DMS153 treated with DMSO at 0.1 percent for 48 hours (cell line): ENCODE data around the gene INHBC.

Experiments used
- DNase-seq: peaks from one replicate; lab custom pipeline; 2025; ENCODE audit not compliant: unreplicated experiment; lab: John Stamatoyannopoulos, UW

INHBC gene

GRCh38 chr12:57452937-57453509 is 18.4 kb downstream of the INHBC start:
- peak; percentile 25 for DNase-seq

DNA sequence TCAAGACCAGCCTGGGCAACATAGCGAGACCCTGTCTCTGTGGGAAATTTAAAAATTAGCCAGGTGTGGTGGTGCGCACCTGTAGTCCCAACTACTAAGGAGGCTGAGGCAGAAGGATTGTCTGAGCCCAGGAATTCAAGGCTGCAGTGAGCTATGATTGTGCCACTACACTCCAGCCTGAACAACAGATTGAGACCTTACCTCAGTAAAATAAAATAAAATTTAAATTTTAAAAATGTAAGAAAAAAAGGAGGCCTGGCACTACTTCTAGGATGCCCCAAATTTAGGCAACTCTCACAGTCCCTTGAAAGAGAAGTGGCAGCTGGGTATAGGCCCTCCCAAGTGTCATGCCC is 19.6 kb downstream of the INHBC start:
- DNase-seq = no peak

DNA sequence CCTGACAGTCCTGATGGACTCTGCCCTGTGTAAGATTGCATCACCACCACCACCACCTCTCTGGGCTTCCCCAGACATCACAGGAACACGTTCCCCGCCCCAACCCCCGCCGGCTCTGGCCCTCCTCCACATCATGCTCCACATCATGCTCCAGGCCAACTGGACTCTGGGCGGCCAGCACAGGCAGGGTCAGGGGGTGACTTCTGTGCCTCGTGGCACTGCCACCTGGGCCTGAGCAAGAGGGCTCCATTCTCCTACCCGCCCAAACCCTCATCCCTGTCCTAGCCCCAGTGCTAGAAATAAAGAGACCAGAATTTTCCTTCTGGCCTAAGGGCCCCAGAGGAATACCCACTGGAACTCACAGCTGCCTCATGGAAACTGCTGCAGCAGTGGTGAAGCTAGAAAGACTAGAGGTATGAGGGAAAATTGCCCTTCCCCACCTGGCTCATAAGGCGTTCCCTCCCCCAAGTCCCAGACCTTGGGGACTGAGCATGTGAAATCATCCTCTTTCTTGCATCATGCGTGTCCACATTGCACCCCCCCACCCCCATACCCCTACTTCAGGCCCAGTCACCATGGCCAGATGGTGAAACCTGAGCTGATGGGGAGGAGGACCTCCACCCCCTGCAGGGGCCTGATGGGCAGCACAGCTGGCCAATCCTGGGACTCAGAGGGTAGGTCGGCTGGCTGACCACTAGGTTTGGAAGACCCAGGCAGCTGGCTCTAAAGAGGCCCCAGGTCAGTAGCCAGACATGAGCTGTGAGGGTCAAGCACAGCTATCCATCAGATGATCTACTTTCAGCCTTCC is 20.2 kb downstream of the INHBC start, which contains the start of gene INHBE:
INHBE (plus strand) TSS at position 742 of the 808 bp plus-strand sequence. CDS start 230 bp downstream, outside the sequence.
- DNase-seq = no peak

DNA sequence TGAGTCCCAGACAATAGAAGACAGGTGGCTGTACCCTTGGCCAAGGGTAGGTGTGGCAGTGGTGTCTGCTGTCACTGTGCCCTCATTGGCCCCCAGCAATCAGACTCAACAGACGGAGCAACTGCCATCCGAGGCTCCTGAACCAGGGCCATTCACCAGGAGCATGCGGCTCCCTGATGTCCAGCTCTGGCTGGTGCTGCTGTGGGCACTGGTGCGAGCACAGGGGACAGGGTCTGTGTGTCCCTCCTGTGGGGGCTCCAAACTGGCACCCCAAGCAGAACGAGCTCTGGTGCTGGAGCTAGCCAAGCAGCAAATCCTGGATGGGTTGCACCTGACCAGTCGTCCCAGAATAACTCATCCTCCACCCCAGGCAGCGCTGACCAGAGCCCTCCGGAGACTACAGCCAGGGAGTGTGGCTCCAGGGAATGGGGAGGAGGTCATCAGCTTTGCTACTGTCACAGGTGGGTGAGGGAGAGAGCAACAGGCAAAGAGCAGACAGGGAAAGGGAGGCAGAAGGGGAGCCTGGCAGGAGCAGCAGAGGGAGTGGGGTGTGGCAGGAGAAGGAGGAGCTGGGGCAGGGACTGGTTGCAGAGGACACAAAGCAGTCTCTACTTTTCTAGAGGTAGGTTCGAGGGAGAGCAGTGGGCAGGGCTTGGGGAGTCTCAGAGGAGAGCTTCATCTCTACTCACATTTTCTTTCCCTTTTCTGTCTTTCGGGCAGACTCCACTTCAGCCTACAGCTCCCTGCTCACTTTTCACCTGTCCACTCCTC is 21.0 kb downstream of the INHBC start:
- no peak for DNase-seq

GRCh38 chr12:57456145-57456700 is 21.6 kb downstream of the INHBC start:
- no peak for DNase-seq

GRCh38 chr12:57456737-57457490 is 22.3 kb downstream of the INHBC start:
- no peak for DNase-seq

DNA sequence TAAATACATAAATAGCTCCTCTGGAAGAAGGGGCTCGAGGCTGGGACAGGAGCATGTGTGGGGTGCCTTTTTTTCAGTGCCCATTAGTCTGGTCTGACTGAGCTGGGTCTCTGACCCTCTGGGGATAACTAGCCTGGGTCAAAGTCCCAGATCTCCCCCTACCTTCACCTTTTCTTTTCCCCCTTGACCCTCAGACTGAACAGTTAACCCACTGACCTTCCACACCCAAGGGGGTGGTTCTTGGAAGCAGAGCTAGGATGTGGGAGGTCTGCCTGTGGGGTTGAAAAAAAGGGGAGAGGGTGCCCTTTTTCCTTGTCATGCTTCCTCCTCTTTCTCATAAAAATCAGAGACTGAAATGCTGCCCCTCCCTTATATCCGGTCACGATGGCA is 24.1 kb downstream of the INHBC start:
- no peak for DNase-seq

DNA sequence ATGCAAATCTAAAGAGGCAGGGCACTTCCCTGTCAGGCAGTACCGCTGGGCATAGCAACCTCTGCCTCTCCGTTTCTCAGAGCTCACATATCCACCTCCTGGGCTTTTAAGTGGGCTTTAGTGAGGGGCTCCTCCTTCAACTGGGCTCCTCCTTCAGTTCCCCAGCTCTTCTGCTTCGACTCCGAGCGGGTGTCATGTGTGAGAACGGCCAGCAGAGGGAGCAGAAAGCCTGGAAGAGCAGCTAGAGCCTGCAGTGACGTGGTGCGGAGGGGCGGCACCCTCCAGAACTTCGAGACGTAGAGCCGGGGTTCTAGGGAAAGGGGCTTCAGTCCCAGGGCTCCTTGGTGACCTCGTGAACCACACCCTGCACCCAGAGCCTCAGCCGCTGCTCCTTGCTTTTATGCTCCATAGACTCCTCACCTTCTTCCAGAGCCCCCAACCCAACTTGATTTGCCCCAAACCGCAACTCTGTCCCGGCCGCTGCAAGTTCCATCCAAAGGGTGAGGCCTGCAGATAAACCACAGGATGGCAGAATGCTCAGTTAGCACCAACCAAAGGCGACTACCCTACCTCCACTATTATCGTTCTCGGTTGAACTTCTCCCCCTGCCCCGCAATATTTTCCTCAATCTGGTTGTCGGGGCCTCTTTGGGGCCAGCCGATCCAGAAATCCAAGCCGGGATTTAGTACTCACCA is 24.6 kb downstream of the INHBC start:
- peak; percentile 94 for DNase-seq

GRCh38 chr12:57459750-57460467 is 25.3 kb downstream of the INHBC start, which contains the start of gene GLI1:
GLI1 (plus strand) TSS chr12:57459785; CDS start chr12:57463692, 3,907 bp downstream.
- no peak for DNase-seq

DNA sequence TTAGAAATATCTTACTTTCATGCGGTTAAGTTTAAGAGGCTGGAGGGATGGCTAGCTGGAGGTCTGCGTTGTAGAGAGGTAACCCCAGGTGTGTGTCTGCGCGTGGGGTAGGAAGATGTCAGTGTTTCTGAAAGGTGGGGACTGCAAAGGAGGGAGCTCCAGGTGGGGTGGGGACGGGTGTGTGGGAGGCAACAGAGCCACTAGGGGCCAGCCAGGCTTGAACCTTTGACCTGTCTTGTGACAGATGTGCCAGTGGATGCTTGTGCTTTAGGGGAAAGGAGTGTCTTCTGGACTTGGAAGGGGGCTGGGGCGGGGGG is 25.8 kb downstream of the INHBC start:
- no peak for DNase-seq

DNA sequence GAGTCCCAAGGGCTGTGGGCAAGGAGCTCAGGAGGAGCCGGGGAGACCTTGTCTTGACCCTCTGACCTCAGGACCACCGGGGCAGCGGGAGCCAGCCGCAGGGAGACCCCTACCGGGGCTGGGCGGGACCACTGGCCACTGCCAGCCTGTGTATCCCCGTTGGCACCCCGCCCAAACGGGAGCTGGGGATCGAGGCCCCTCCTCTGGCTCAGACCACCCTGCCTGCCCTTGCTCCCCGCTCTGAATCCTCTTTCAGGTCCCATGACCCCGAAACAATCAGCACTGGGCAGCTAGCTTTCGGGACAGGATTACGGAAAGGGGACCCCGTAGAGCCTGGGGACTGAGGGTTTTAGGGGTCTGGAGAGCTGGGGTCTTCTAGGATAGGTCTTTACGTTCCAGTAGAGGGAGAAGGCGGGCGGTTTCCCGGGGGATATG is 26.3 kb downstream of the INHBC start:
- DNase-seq = no peak

- DNase-seq = no peak
Measured at GRCh38 chr12:57461276-57461916, 26.8 kb downstream of the INHBC start.

GRCh38 chr12:57461917-57462250 is 27.3 kb downstream of the INHBC start:
- DNase-seq = no peak

DNA sequence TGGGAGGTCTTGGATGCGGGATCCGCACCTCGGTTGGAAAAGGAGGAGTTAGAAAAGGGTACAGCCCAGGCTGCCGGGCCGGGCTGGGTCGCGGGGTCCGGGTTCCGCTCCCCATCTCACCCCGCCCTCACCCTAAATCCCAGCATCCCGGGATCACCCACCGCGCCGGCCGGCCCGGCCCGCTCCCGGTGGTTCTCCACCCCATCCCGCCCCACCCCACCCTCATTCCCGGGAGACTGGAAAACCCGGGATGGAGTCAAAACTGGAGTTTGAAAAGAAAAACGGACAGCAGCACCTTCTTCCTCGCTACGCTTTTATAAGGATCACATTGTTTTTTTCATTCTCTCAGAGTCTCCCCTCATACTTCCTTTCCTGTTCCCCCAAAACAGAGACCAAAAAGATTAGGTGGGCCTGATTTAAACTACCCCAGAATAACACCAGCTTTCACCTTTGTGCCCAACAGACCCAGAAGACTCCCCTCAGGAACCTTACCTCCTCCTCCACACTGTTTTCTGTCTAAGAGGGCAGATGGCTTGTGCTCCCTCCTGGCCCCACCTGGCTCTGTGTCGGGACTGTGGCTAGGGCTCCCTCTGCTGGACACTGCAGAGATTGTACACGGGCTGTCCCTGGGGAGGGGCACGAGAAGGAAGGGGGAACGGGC is 27.8 kb downstream of the INHBC start:
- DNase-seq = peak; percentile 96

GRCh38 chr12:57462912-57463253 is 28.3 kb downstream of the INHBC start:
- DNase-seq = no peak

DNA sequence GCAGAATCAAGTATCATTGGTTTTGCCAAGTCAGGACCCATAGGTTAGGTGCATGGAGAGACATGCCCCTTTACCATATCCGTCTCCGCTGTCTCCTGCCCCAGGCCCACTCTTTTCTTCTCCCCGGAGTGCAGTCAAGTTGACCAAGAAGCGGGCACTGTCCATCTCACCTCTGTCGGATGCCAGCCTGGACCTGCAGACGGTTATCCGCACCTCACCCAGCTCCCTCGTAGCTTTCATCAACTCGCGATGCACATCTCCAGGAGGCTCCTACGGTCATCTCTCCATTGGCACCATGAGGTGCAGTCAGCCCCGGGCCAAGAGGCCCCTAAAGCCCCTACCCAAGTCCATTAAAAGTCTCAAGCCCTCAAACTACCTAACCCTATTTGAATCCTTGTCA is 30.0 kb downstream of the INHBC start:
- DNase-seq = no peak

DNA sequence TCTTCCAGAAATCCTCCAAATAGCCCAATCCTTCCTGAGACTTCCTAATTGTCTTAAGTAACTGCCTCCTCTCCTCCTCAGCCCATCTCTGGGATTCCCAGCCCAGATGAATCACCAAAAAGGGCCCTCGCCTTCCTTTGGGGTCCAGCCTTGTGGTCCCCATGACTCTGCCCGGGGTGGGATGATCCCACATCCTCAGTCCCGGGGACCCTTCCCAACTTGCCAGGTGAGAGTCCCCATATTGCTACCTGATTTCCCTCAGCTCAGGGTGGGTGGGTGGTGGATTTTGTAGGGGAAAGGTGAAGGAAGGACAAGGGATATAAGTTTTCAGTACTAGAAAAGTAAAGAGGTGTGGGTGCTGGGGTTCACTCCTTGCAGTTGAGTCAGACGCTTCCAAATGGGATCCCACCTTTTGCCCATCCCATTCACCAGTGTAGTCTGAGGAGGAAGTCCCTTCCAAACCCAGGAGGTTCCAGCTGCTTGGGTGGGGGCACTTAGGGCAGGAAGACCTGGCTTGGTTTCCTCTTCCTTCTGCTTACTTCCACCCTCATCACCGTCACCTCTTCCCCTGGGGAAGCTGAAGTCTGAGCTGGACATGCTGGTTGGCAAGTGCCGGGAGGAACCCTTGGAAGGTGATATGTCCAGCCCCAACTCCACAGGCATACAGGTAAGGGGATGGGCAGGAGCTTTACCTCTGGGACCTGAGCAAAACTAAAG is 30.6 kb downstream of the INHBC start:
- DNase-seq = no peak

GRCh38 chr12:57465747-57466505 is 31.3 kb downstream of the INHBC start:
- DNase-seq = no peak
